Keratinocyte (primary cell): Measurements from ENCODE around the gene ZFP1. TPM values are rescaled to one million over a fixed set of nuclear protein-coding genes. Genes with fewer than 3 reads are reported as not detected.

Experiments used
- DNase-seq: peaks from one replicate; pipeline ENCODE4 v3.0.0-alpha.2; 2011; ENCODE audit warnings: low read depth, missing footprints, low spot score
- FAIRE-seq: peaks from 2 replicates; lab custom pipeline; 2011; peaks lifted over from hg19 to GRCh38; lab: Jason Lieb, UNC
- H2AFZ ChIP-seq: 2 replicates; pipeline ENCODE4 v1.6.0; 2012; ENCODE audit warnings: low read length, control low read depth, inconsistent platforms; ENCODE audit not compliant: control insufficient read depth
- H3K27ac ChIP-seq: 2 replicates; pipeline ENCODE4 v1.5.1; 2011; ENCODE audit warnings: low read length; ENCODE audit not compliant: control insufficient read depth, insufficient read depth
- H3K27me3 ChIP-seq: 3 replicates; pipeline ENCODE4 v1.6.0; 2011; ENCODE audit warnings: low read length; ENCODE audit not compliant: control insufficient read depth, insufficient read depth; ENCODE audit errors: extremely low read depth
- H3K36me3 ChIP-seq, 2 experiments: 2 replicates in 1 of 2; 3 replicates in 1 of 2; pipeline ENCODE4 v1.5.1; 2011; ENCODE audit warnings: low read length in 2 of 2, mild to moderate bottlenecking in 1 of 2; ENCODE audit not compliant: control insufficient read depth in 2 of 2, insufficient read depth in 2 of 2; ENCODE audit errors: extremely low read depth in 1 of 2
- H3K4me1 ChIP-seq: 3 replicates; pipeline ENCODE4 v1.5.1; 2011; ENCODE audit warnings: low read length; ENCODE audit not compliant: control insufficient read depth, insufficient read depth; ENCODE audit errors: extremely low read depth
- H3K4me2 ChIP-seq: 3 replicates; pipeline ENCODE4 v1.6.0; 2011; ENCODE audit warnings: low read depth, low read length; ENCODE audit not compliant: control insufficient read depth, insufficient read depth; ENCODE audit errors: extremely low read depth
- H3K4me3 ChIP-seq, 3 experiments: fragments of 200-600 bp in 1 of 3; sonication (generic) in 1 of 3; 2 replicates in 2 of 3; 3 replicates in 1 of 3; pipeline ENCODE4 v1.5.1; 2011 to 2016; ENCODE audit warnings: low read length in 3 of 3, mild to moderate bottlenecking in 3 of 3, control low read depth in 2 of 3, inconsistent platforms in 1 of 3, low read depth in 1 of 3, mixed read lengths in 1 of 3, mixed run types in 1 of 3, moderate library complexity in 1 of 3; ENCODE audit not compliant: control insufficient read depth in 2 of 3, insufficient read depth in 2 of 3; ENCODE audit errors: extremely low read depth in 1 of 3
- H3K79me2 ChIP-seq: 2 replicates; pipeline ENCODE4 v1.6.0; 2012; ENCODE audit warnings: low read length; ENCODE audit not compliant: control insufficient read depth, insufficient read depth
- H3K9ac ChIP-seq: 3 replicates; pipeline ENCODE4 v1.6.0; 2011; ENCODE audit warnings: low read length; ENCODE audit not compliant: control insufficient read depth, insufficient read depth; ENCODE audit errors: extremely low read depth
- H3K9me1 ChIP-seq: 3 replicates; pipeline ENCODE4 v1.6.0; 2011; ENCODE audit warnings: low read length; ENCODE audit not compliant: control insufficient read depth, insufficient read depth; ENCODE audit errors: extremely low read depth
- H3K9me3 ChIP-seq: 2 replicates; pipeline ENCODE4 v1.5.1; 2012; ENCODE audit warnings: low read depth, low read length; ENCODE audit not compliant: control insufficient read depth
- H4K20me1 ChIP-seq: 3 replicates; pipeline ENCODE4 v1.6.0; 2011; ENCODE audit warnings: low read length; ENCODE audit not compliant: control insufficient read depth, insufficient read depth; ENCODE audit errors: extremely low read depth
- EZH2 ChIP-seq: IDR thresholded peaks from one replicate; pipeline ENCODE4 v1.6.1; 2012; ENCODE audit warnings: inconsistent platforms, mild to moderate bottlenecking, low read length, moderate library complexity
- dilution Hi-C: fragments of 300-500 bp; cut with MboI; formaldehyde crosslinking; loops from one replicate; pipeline ENCODE4 v1.7.0; 2020; ENCODE audit warnings: low sequenced_read_pairs; ENCODE audit not compliant: extremely low pct_ligation_motif_present
- polyA plus RNA-seq, 5 experiments: library from polyadenylated mRNA; depleted of rRNA in 3 of 5; stranded (reverse) in 3 of 5; stranded (forward) in 1 of 5; unstranded in 1 of 5; fragments of >200 nt; gene quantifications; 1 replicate in 1 of 5; 2 replicates in 3 of 5; 3 replicates in 1 of 5; pipeline versions ENCODE4 v1.2.1 to v1.2.3, GENCODE V29; 2011 to 2012; ENCODE audit warnings: missing spikeins in 2 of 5, low read depth in 1 of 5, low replicate concordance in 1 of 5
- TF ChIP-seq, protein P1 (sequence below), 3 experiments: IDR thresholded peaks in 1 of 3; conservative IDR thresholded peaks in 1 of 3; optimal IDR thresholded peaks in 1 of 3; 2 replicates in 2 of 3; 3 replicates in 1 of 3; pipeline versions ENCODE3 to v1.5.1; 2011; ENCODE audit warnings: low read length in 3 of 3, mild to moderate bottlenecking in 3 of 3, moderate library complexity in 2 of 3, control low read depth in 1 of 3, inconsistent platforms in 1 of 3; ENCODE audit not compliant: insufficient read depth in 2 of 3; ENCODE audit errors: extremely low read depth in 1 of 3

The ZFP1 gene
- polyA plus RNA-seq, 1 donor (not counting 4 experiments of a cell fraction or from before 2014, with no cell fraction given) = 8.6 TPM

- peaks cover 1% of the 10 kb centered on the region for H3K27me3 ChIP-seq
- no peaks in the 10 kb centered on the region for H3K79me2 ChIP-seq
- H4K20me1 ChIP-seq = no peaks in the 10 kb centered on the region
- H3K36me3 ChIP-seq = no peaks in the 10 kb centered on the region
- no peak overlapping the region for H3K27ac ChIP-seq
- no peaks in the 10 kb centered on the region for H3K4me1 ChIP-seq
- dilution Hi-C loops = no loop called here
- H3K9ac ChIP-seq = no peak overlapping the region
- H3K4me2 ChIP-seq = no peak overlapping the region
- DNase-seq = no peak
- TF ChIP-seq, protein P1, sequence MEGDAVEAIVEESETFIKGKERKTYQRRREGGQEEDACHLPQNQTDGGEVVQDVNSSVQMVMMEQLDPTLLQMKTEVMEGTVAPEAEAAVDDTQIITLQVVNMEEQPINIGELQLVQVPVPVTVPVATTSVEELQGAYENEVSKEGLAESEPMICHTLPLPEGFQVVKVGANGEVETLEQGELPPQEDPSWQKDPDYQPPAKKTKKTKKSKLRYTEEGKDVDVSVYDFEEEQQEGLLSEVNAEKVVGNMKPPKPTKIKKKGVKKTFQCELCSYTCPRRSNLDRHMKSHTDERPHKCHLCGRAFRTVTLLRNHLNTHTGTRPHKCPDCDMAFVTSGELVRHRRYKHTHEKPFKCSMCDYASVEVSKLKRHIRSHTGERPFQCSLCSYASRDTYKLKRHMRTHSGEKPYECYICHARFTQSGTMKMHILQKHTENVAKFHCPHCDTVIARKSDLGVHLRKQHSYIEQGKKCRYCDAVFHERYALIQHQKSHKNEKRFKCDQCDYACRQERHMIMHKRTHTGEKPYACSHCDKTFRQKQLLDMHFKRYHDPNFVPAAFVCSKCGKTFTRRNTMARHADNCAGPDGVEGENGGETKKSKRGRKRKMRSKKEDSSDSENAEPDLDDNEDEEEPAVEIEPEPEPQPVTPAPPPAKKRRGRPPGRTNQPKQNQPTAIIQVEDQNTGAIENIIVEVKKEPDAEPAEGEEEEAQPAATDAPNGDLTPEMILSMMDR (optimal IDR thresholded peaks at IDR 0.05 in 1 of 3, IDR thresholded peaks at IDR 0.05 in 1 of 3, conservative IDR thresholded peaks at IDR 0.05 in 1 of 3; ENCODE audit: extremely low read depth in 1 of 3, insufficient read depth in 2 of 3, low read length in 3 of 3) = no peak
- TF ChIP-seq EZH2 = no peak
- H3K9me1 ChIP-seq = no peaks in the 10 kb centered on the region
- no peaks in the 10 kb centered on the region for H3K9me3 ChIP-seq
- H3K4me3 ChIP-seq = no peak overlapping the region
- no peak overlapping the region for H2AFZ ChIP-seq
- FAIRE-seq = no peak
Measured at GRCh38 chr16:75219088-75219487, 70.8 kb downstream of the ZFP1 start.

DNA sequence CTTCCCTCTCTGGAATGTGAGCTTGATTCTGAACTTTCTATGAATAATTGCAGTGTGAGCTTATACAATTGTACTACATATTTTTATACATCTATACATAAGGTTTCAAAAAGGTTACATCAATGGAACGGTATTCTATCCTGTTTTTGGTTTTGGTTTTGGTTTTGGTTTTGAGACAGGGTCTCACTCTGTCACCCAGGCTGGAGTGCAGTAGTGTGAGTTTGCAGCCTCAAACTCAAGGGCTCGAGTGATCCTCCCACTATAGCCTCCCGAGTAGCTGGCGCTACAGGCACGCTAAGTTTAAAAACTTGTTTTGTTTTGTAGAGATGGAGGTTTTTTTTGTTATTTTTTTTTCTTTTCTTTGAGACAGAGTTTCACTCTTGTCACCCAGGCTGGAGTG lies 71.5 kb downstream of the ZFP1 start:
- FAIRE-seq (no peak), DNase-seq (no peak)
- H3K36me3 ChIP-seq = no peaks in the 10 kb centered on the region
- peaks cover 9% of the 10 kb centered on the region for H3K27me3 ChIP-seq
- TF ChIP-seq, protein P1 (optimal IDR thresholded peaks at IDR 0.05 in 1 of 3, IDR thresholded peaks at IDR 0.05 in 1 of 3, conservative IDR thresholded peaks at IDR 0.05 in 1 of 3; ENCODE audit: extremely low read depth in 1 of 3, insufficient read depth in 2 of 3, low read length in 3 of 3) = no peak
- TF ChIP-seq EZH2 = no peak
- no peak overlapping the region for H2AFZ ChIP-seq
- H3K9me3 ChIP-seq = no peaks in the 10 kb centered on the region
- H3K4me2 ChIP-seq = no peak overlapping the region
- no peaks in the 10 kb centered on the region for H3K9me1 ChIP-seq
- no peak overlapping the region for H3K27ac ChIP-seq
- no peaks in the 10 kb centered on the region for H3K4me1 ChIP-seq
- dilution Hi-C loops = no loop called here
- no peaks in the 10 kb centered on the region for H4K20me1 ChIP-seq
- no peaks in the 10 kb centered on the region for H3K79me2 ChIP-seq
- no peak overlapping the region for H3K9ac ChIP-seq
- H3K4me3 ChIP-seq = no peak overlapping the region

Other genes starting within 250 kb of the ZFP1 start
- 47.0 to 73.9 TPM (median 59.7 TPM) in 3 replicates for gene WDR59, start 163.4 kb upstream of the ZFP1 start, polyA plus RNA-seq
- gene ZNRF1, start 149.5 kb upstream of the ZFP1 start, polyA plus RNA-seq = 12.9 to 20.3 TPM (median 19.1 TPM) in 3 replicates
- 0.34 to 0.62 TPM (median 0.52 TPM) in 3 replicates for gene LDHD, start 31.7 kb upstream of the ZFP1 start, polyA plus RNA-seq
- gene CTRB2, start 58.6 kb downstream of the ZFP1 start, polyA plus RNA-seq = not detected in 3 replicates
- not detected in 3 replicates for gene CTRB1, start 70.5 kb downstream of the ZFP1 start, polyA plus RNA-seq
- gene BCAR1, start 103.1 kb downstream of the ZFP1 start, polyA plus RNA-seq = 17.8 to 31.2 TPM (median 23.0 TPM) in 3 replicates